ENCODE measurements around the gene FNBP1L.
"Not testable (repeated sequence)": the region's sequence is repeated elsewhere in the genome, so short reads cannot be mapped to it uniquely, and the experiment has no call there.

Gene FNBP1L

GRCh38 chr1:93528412-93528811, 80.5 kb downstream of the FNBP1L start:
- no peak for DNase-seq (ENCODE audit: low read depth in 1 of 2, low spot score in 1 of 2)

GRCh38 chr1:93531193-93531592, 83.3 kb downstream of the FNBP1L start:
- DNase-seq (ENCODE audit: low read depth in 1 of 2, low spot score in 1 of 2): no peak

- no peak for DNase-seq (ENCODE audit: low read depth in 1 of 2, low spot score in 1 of 2)
These were observed 85.0 kb downstream of the FNBP1L start for GRCh38 chr1:93532780-93533378.

- no peak for DNase-seq (ENCODE audit: low read depth in 1 of 2, low spot score in 1 of 2)
These were observed 85.8 kb downstream of the FNBP1L start for GRCh38 chr1:93533677-93534076.

GRCh38 chr1:93537396-93537795, 89.5 kb downstream of the FNBP1L start:
- no peak for DNase-seq (ENCODE audit: low read depth in 1 of 2, low spot score in 1 of 2)

GRCh38 chr1:93537924-93538323, 90.0 kb downstream of the FNBP1L start:
- DNase-seq (ENCODE audit: low read depth in 1 of 2, low spot score in 1 of 2): no peak

- no peak for DNase-seq (ENCODE audit: low read depth in 1 of 2, low spot score in 1 of 2)
These were observed 93.1 kb downstream of the FNBP1L start for GRCh38 chr1:93541045-93541444.

GRCh38 chr1:93542398-93542797, 94.5 kb downstream of the FNBP1L start:
- DNase-seq (ENCODE audit: low read depth in 1 of 2, low spot score in 1 of 2): no peak

GRCh38 chr1:93546162-93546863, 98.4 kb downstream of the FNBP1L start:
- DNase-seq (ENCODE audit: low read depth in 1 of 2, low spot score in 1 of 2): no peak

- no peak for DNase-seq (ENCODE audit: low read depth in 1 of 2, low spot score in 1 of 2)
These were observed 101.2 kb downstream of the FNBP1L start for GRCh38 chr1:93549131-93549530.

GRCh38 chr1:93549811-93550210, 101.9 kb downstream of the FNBP1L start:
- no peak for DNase-seq (ENCODE audit: low read depth in 1 of 2, low spot score in 1 of 2)

GRCh38 chr1:93552741-93553455, 105.0 kb downstream of the FNBP1L start:
- DNase-seq (ENCODE audit: low read depth in 1 of 2, low spot score in 1 of 2): no peak

GRCh38 chr1:93553886-93554490, 106.1 kb downstream of the FNBP1L start:
- DNase-seq (ENCODE audit: low read depth in 1 of 2, low spot score in 1 of 2): not testable (repeated sequence)

- DNase-seq (ENCODE audit: low read depth in 1 of 2, low spot score in 1 of 2): no peak
These were observed 107.3 kb downstream of the FNBP1L start for GRCh38 chr1:93554883-93555872.

- DNase-seq (ENCODE audit: low read depth in 1 of 2, low spot score in 1 of 2): no peak
These were observed 108.4 kb downstream of the FNBP1L start for GRCh38 chr1:93556291-93556690.

GRCh38 chr1:93559045-93559444, 111.1 kb downstream of the FNBP1L start:
- DNase-seq (ENCODE audit: low read depth in 1 of 2, low spot score in 1 of 2): no peak

- no peak for DNase-seq (ENCODE audit: low read depth in 1 of 2, low spot score in 1 of 2)
These were observed 111.8 kb downstream of the FNBP1L start for GRCh38 chr1:93559695-93560094.

- DNase-seq (ENCODE audit: low read depth in 1 of 2, low spot score in 1 of 2): no peak
These were observed 117.7 kb downstream of the FNBP1L start for GRCh38 chr1:93565496-93566206.

- DNase-seq (ENCODE audit: low read depth in 1 of 2, low spot score in 1 of 2): no peak
These were observed 118.3 kb downstream of the FNBP1L start for GRCh38 chr1:93566227-93566626.

Measured in stimulated activated CD4-positive, alpha-beta T cell treated with anti-CD3 and anti-CD28 coated beads, Interleukin-15, amount 100 ng/mL, for 1 hour (primary cell).